ENCODE results near the gene CCDC188. TPM values are rescaled to one million over a fixed set of nuclear protein-coding genes. Genes with fewer than 3 reads are reported as not detected.

Gene CCDC188
- total and polyA plus RNA-seq, 9 of the 15 experiments (the other 6 are each of a cell fraction or from before 2014, with no cell fraction given) = not detected

DNA sequence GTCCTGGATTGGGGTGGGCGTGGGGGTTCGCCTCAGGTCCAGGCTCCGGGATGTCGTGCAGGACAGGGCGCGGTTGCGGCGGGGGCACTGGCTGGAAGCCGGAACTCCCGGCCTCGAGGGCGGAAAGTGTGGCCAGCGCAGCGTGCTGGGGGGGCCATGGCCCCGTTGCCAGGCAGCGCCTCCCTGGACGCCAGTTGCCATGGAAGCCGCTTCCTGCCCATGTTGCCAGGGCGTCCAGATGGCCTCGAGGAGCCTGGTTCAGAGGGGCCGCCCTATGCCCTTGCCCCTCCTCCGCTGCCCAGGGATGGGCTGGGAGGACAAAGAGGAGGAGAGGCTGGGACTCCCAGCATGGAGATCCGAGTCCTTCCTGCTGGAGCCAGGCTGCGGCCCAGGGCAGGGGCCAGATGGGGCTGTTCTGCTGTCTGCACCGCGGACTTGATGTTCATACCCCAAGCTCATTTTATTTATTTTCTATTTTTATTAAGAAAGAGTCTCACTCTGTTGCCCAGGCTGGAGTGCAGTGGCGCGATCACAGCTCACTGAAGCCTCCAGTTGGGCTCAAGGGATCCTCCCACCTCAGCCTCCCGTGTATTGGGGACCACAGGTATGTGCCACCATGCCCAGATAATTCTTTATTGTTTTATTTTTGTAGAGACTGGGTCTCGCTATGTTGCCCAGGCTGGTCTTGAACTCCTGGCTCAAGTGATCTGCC lies 4.6 kb upstream of the CCDC188 start (continued):
- TF ChIP-seq, protein P1, sequence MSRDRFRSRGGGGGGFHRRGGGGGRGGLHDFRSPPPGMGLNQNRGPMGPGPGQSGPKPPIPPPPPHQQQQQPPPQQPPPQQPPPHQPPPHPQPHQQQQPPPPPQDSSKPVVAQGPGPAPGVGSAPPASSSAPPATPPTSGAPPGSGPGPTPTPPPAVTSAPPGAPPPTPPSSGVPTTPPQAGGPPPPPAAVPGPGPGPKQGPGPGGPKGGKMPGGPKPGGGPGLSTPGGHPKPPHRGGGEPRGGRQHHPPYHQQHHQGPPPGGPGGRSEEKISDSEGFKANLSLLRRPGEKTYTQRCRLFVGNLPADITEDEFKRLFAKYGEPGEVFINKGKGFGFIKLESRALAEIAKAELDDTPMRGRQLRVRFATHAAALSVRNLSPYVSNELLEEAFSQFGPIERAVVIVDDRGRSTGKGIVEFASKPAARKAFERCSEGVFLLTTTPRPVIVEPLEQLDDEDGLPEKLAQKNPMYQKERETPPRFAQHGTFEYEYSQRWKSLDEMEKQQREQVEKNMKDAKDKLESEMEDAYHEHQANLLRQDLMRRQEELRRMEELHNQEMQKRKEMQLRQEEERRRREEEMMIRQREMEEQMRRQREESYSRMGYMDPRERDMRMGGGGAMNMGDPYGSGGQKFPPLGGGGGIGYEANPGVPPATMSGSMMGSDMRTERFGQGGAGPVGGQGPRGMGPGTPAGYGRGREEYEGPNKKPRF (IDR thresholded peaks at IDR 0.05; ENCODE audit: low read depth, low read length) = no peak
- TF ChIP-seq ZNF79 (CRISPR knock-in tag; IDR thresholded peaks at IDR 0.05; ENCODE audit: low read depth) = no peak
- TF ChIP-seq RCOR1 (IDR thresholded peaks at IDR 0.05; ENCODE audit: borderline replicate concordance in 1 of 2, low read depth in 2 of 2, low read length in 2 of 2) = peak in 1 of 2 experiments; percentile 46; a peak in 1 of 4 replicates
- TF ChIP-seq, protein P2, sequence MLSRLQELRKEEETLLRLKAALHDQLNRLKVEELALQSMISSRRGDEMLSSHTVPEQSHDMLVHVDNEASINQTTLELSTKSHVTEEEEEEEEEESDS (CRISPR knock-in tag; IDR thresholded peaks at IDR 0.05) = no peak
- TF ChIP-seq, protein P3, sequence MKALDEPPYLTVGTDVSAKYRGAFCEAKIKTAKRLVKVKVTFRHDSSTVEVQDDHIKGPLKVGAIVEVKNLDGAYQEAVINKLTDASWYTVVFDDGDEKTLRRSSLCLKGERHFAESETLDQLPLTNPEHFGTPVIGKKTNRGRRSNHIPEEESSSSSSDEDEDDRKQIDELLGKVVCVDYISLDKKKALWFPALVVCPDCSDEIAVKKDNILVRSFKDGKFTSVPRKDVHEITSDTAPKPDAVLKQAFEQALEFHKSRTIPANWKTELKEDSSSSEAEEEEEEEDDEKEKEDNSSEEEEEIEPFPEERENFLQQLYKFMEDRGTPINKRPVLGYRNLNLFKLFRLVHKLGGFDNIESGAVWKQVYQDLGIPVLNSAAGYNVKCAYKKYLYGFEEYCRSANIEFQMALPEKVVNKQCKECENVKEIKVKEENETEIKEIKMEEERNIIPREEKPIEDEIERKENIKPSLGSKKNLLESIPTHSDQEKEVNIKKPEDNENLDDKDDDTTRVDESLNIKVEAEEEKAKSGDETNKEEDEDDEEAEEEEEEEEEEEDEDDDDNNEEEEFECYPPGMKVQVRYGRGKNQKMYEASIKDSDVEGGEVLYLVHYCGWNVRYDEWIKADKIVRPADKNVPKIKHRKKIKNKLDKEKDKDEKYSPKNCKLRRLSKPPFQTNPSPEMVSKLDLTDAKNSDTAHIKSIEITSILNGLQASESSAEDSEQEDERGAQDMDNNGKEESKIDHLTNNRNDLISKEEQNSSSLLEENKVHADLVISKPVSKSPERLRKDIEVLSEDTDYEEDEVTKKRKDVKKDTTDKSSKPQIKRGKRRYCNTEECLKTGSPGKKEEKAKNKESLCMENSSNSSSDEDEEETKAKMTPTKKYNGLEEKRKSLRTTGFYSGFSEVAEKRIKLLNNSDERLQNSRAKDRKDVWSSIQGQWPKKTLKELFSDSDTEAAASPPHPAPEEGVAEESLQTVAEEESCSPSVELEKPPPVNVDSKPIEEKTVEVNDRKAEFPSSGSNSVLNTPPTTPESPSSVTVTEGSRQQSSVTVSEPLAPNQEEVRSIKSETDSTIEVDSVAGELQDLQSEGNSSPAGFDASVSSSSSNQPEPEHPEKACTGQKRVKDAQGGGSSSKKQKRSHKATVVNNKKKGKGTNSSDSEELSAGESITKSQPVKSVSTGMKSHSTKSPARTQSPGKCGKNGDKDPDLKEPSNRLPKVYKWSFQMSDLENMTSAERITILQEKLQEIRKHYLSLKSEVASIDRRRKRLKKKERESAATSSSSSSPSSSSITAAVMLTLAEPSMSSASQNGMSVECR (CRISPR knock-in tag; IDR thresholded peaks at IDR 0.05) = peak; percentile 30; the same call in 1 of the 2 replicates
- TF ChIP-seq ESRRB (CRISPR knock-in tag; IDR thresholded peaks at IDR 0.05; ENCODE audit: borderline replicate concordance) = no peak
- TF ChIP-seq SIN3A (IDR thresholded peaks at IDR 0.05; ENCODE audit: borderline replicate concordance in 2 of 2, control insufficient read depth in 1 of 2, low read depth in 2 of 2, low read length in 2 of 2) = no peak
- no peak for TF ChIP-seq RBM17 (IDR thresholded peaks at IDR 0.05; ENCODE audit: borderline replicate concordance, low read depth, low read length)
- peak; percentile 33; the same call in 1 of the 2 replicates for TF ChIP-seq ZBTB7A (IDR thresholded peaks at IDR 0.05; ENCODE audit: borderline replicate concordance, control insufficient read depth, low read depth, low read length)
- no peak for TF ChIP-seq ZKSCAN8 (CRISPR knock-in tag; IDR thresholded peaks at IDR 0.05)
- TF ChIP-seq, protein P4, sequence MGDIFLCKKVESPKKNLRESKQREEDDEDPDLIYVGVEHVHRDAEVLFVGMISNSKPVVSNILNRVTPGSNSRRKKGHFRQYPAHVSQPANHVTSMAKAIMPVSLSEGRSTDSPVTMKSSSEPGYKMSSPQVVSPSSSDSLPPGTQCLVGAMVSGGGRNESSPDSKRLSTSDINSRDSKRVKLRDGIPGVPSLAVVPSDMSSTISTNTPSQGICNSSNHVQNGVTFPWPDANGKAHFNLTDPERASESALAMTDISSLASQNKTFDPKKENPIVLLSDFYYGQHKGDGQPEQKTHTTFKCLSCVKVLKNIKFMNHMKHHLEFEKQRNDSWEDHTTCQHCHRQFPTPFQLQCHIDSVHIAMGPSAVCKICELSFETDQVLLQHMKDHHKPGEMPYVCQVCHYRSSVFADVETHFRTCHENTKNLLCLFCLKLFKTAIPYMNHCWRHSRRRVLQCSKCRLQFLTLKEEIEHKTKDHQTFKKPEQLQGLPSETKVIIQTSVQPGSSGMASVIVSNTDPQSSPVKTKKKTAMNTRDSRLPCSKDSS (IDR thresholded peaks at IDR 0.05; ENCODE audit: low read depth, partially characterized antibody) = no peak
- TF ChIP-seq ZNF121 (CRISPR knock-in tag; conservative IDR thresholded peaks at IDR 0.05) = peak; percentile 88
- TF ChIP-seq TEAD2 (tag; IDR thresholded peaks at IDR 0.05) = no peak
- no peak for TF ChIP-seq ZNF551 (CRISPR knock-in tag; IDR thresholded peaks at IDR 0.05)
- TF ChIP-seq PML (IDR thresholded peaks at IDR 0.05; ENCODE audit: low read length) = no peak
- TF ChIP-seq, protein P5, sequence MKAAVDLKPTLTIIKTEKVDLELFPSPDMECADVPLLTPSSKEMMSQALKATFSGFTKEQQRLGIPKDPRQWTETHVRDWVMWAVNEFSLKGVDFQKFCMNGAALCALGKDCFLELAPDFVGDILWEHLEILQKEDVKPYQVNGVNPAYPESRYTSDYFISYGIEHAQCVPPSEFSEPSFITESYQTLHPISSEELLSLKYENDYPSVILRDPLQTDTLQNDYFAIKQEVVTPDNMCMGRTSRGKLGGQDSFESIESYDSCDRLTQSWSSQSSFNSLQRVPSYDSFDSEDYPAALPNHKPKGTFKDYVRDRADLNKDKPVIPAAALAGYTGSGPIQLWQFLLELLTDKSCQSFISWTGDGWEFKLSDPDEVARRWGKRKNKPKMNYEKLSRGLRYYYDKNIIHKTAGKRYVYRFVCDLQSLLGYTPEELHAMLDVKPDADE (conservative IDR thresholded peaks at IDR 0.05; ENCODE audit: control insufficient read depth, low read depth, low read length) = 0 out of 2 replicates have a peak, but pooled peaks have one; percentile 53
